BJ (cell line): ENCODE results near the gene KREMEN1. TPM values are rescaled to one million over a fixed set of nuclear protein-coding genes. Genes with fewer than 3 reads are reported as not detected.

ENCODE experiments used
- CTCF ChIA-PET: fragments of 350-600 bp; formaldehyde crosslinking; extraction: SDS; loops from one replicate; lab custom pipeline; 2021; ENCODE audit warnings: antibody characterized with exemption, inconsistent platforms; lab: Yijun Ruan, JAX
- POLR2A ChIA-PET: fragments of 300-600 bp; sonication (Branson Sonifier 250); formaldehyde crosslinking; extraction: SDS; loops from one replicate; lab custom pipeline; 2021; ENCODE audit warnings: antibody characterized with exemption; lab: Charles Lee
- DNase-seq: peaks from one replicate; pipeline ENCODE4 v3.0.0-alpha.2; 2011; ENCODE audit warnings: low read depth
- H3K27me3 ChIP-seq: 2 replicates; pipeline ENCODE4 v1.6.0; 2011; ENCODE audit warnings: low read length; ENCODE audit not compliant: control insufficient read depth, insufficient read depth
- H3K36me3 ChIP-seq: 2 replicates; pipeline ENCODE4 v1.5.1; 2011; ENCODE audit warnings: low read length; ENCODE audit not compliant: control insufficient read depth, insufficient read depth
- H3K4me3 ChIP-seq: 2 replicates; pipeline ENCODE4 v1.5.1; 2011; ENCODE audit warnings: low read depth, mild to moderate bottlenecking, control low read depth, low read length
- CTCF ChIP-seq: IDR thresholded peaks from 2 replicates; pipeline ENCODE4 v1.5.1; 2011; ENCODE audit warnings: low read depth, mild to moderate bottlenecking, control low read depth, inconsistent platforms, low read length, moderate library complexity; ENCODE audit not compliant: insufficient read depth
- polyA plus RNA-seq: library from polyadenylated mRNA; depleted of rRNA; stranded (reverse); fragments of >200 nt; gene quantifications from 2 replicates; pipeline ENCODE4 v1.2.3, GENCODE V29; 2011

KREMEN1 gene
- polyA plus RNA-seq, 1 experiment, result 2.1 TPM

- CTCF ChIA-PET, result interaction anchor here (2.5 kb wide), 1 partner anchor 9 kb away, joined by 8 read pairs; no protein-coding TSS in a partner anchor
Measured at GRCh38 chr22:29145321-29146072, 72.7 kb downstream of the KREMEN1 start.

GRCh38 chr22:29146091-29146560 lies 73.3 kb downstream of the KREMEN1 start:
- Histone ChIP-seq H3K36me3 (no peaks in the 10 kb centered on the region; the same call in 1 of the 2 replicates), H3K27me3 (peaks cover 3% of the 10 kb centered on the region; the same call in 1 of the 2 replicates), H3K4me3 (no peak overlapping the region)
- no peak for DNase-seq
- TF ChIP-seq CTCF, result no peak
- POLR2A ChIA-PET, result no interaction called here
- CTCF ChIA-PET, result interaction anchor here (1.2 to 2.5 kb wide), 3 partner anchors 8 to 103 kb away, joined by 3 to 8 read pairs (median 3); no protein-coding TSS in a partner anchor

More at GRCh38 chr22:29145321-29146072, 72.7 kb downstream of the KREMEN1 start:
- Histone ChIP-seq H3K36me3 (no peaks in the 10 kb centered on the region; the same call in 1 of the 2 replicates), H3K4me3 (no peak overlapping the region), H3K27me3 (peaks cover 3% of the 10 kb centered on the region; the same call in 1 of the 2 replicates)
- no peak for TF ChIP-seq CTCF
- no peak for DNase-seq
- POLR2A ChIA-PET, result no interaction called here

GRCh38 chr22:29146771-29147170 lies 73.9 kb downstream of the KREMEN1 start:
- no peak for DNase-seq
- CTCF ChIA-PET, result interaction anchor here (1.2 to 2.5 kb wide), 3 partner anchors 7 to 103 kb away, joined by 3 to 8 read pairs (median 3); no protein-coding TSS in a partner anchor
- POLR2A ChIA-PET, result no interaction called here
- peaks cover 5% of the 10 kb centered on the region; the same call in 1 of the 2 replicates for H3K27me3 ChIP-seq
- no peak for TF ChIP-seq CTCF
- H3K4me3 ChIP-seq, result no peak overlapping the region
- no peaks in the 10 kb centered on the region; the same call in 1 of the 2 replicates for H3K36me3 ChIP-seq

GRCh38 chr22:29147331-29147899 lies 74.6 kb downstream of the KREMEN1 start:
- no peaks in the 10 kb centered on the region; the same call in 1 of the 2 replicates for H3K36me3 ChIP-seq
- no peak for DNase-seq
- no peak overlapping the region for H3K4me3 ChIP-seq
- POLR2A ChIA-PET, result no interaction called here
- no peak for TF ChIP-seq CTCF
- CTCF ChIA-PET, result interaction anchor here (1.2 to 1.3 kb wide), 2 partner anchors 10 to 104 kb away, joined by 3 read pairs; no protein-coding TSS in a partner anchor
- peaks cover 5% of the 10 kb centered on the region; the same call in 1 of the 2 replicates for H3K27me3 ChIP-seq

- Histone ChIP-seq H3K36me3 (no peaks in the 10 kb centered on the region; the same call in 1 of the 2 replicates), H3K4me3 (no peak overlapping the region), H3K27me3 (peaks cover 5% of the 10 kb centered on the region; the same call in 1 of the 2 replicates)
- TF ChIP-seq CTCF, result no peak
- CTCF ChIA-PET, result no interaction called here
- DNase-seq, result no peak
- POLR2A ChIA-PET, result no interaction called here
Measured at GRCh38 chr22:29148036-29148435, 75.2 kb downstream of the KREMEN1 start.
